Stimulated activated CD8-positive, alpha-beta memory T cell treated with anti-CD3 and anti-CD28 coated beads, Interleukin-12 subunit alpha, Interleukin-12 subunit beta, amount 100 ng/mL, for 1 hour (primary cell): ENCODE measurements around the gene LARGE1.

ENCODE experiments used
- DNase-seq: peaks from one replicate; pipeline ENCODE4 v3.0.0-alpha.2; 2020; ENCODE audit warnings: low read depth

The LARGE1 gene

DNA sequence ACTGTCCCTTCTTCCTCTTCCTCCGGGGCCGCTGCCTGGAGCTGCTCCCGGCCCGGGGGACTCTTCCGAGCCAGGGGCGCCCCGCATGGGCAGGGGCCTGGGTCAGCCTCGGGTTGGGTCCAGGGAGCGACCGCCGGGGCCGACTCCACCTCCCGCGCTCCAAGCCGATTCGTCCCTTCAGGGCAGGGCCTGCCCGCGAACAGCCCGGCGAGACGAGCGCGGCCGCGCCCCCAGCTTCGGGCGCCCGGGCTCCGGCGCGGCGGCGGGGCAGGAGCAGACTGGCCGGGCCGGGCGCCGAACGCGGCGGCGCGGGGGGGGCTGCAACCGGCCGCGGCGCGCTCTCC, at the start of gene LARGE1:
Gene LARGE1, minus strand, starts transcription at position 280 of the 344 bp plus-strand sequence.
- no peak for DNase-seq

GRCh38 chr22:33969045-33969444, 48.8 kb upstream of the LARGE1 start:
- no peak for DNase-seq

- no peak for DNase-seq
These were observed 43.8 kb upstream of the LARGE1 start for GRCh38 chr22:33964121-33964520.

- DNase-seq = no peak
These were observed 42.1 kb upstream of the LARGE1 start for GRCh38 chr22:33962409-33962808.

- no peak for DNase-seq
These were observed 38.5 kb upstream of the LARGE1 start for GRCh38 chr22:33958741-33959140.

DNA sequence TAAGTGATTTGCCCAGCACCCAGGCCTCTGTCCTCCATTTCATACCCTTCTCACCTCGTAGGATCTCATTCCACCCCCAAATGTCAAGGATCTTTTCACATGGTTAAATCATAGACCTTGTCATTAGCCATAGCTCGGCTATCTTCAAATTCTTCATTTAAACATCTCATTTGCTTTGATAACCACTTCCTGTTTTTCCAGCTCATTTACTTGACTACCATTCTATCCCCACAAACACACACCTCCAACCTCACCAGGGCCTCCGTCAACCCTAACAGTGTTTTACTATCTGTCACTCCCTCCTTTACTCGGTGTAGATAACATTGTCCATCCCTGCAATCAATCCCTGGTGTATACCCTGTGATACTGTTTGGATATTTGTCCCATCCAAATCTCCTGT, 36.8 kb upstream of the LARGE1 start:
- DNase-seq = no peak

GRCh38 chr22:33952776-33953175, 32.5 kb upstream of the LARGE1 start:
- DNase-seq = no peak

DNA sequence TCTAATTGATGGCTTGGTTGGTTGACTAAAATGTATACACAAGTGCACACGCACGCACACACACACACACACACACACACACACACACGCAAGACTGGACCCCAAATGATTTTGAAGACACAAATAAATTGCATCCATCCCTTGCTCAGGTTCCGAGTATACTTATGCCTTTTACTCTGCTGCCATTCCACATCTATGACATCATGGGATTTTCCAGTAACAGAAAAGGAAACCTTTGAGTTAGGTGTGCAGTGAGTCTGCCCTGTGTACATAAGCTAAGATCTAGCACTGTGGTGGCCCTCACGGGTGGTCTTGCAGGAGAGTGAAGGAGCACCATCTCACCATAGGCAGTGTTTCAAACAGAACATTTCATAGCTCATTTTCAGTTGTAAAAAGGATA, 20.5 kb upstream of the LARGE1 start:
- no peak for DNase-seq

GRCh38 chr22:33932997-33933396, 12.7 kb upstream of the LARGE1 start:
- no peak for DNase-seq

GRCh38 chr22:33931406-33931805, 11.1 kb upstream of the LARGE1 start:
- DNase-seq = no peak

DNA sequence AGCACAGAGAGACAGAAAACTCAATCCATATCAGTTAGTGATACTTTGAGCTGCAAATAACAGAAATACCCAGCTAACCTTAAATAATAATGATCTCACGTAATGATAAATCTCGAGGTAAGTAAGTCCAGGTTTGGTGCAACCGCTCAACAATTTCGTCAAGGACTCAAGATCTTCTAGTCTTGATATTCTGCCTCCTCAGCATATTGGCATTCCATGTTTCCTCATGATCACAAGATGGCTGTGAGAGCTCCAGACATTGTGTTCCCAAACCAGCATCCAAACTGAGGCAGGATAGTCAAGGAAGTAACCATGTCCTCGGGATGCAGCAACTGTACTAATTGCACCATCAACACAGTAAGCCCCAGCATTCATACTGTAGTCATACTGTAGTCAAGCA, 7.5 kb upstream of the LARGE1 start:
- DNase-seq = no peak

DNA sequence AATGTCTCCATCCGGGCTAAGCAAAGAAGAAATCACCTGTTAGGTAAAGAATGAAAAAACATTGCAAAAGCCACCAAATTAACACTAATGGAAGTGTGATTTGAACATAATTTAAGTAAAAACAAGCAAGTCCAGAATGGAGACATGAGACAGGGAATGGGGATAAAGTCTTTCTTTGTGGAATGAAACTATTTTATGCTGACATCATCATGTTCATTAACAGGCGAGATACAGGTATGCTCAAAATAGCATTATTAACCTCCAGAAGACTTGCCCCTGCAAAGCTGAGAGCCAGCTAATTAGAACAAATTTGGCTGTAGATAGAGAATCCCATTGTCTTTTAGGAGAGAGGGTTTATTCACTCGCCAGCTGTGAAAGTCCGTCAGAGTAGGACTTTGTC, 4.9 kb upstream of the LARGE1 start:
- DNase-seq = no peak

DNA sequence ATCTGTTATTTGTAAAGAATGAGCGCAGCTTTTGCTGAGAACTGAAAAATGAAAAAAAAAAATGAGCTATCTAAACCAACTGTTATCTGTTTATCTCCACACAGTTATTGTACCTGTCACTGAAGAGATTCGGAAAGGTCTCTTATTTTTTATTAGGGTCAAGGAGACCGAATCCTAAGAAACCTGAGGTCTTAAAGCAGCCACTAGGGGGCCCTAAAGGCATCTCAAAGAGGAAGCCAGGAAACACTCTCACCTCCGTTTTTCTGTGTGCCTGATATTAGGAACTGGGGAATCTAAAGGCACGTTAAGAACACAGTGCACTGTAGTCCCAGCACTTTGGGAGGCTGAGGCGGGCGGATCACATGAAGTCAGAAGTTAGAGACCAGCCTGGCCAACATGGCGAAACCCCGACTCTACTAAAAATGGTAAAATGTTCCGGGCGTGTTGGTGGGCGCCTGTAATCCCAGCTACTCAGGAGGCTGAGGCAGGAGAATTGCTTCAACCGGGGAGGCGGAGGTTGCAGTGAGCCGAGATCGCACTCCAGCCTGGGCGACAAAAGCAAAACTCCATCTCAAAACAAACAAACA, 3.5 kb upstream of the LARGE1 start:
- no peak for DNase-seq

DNA sequence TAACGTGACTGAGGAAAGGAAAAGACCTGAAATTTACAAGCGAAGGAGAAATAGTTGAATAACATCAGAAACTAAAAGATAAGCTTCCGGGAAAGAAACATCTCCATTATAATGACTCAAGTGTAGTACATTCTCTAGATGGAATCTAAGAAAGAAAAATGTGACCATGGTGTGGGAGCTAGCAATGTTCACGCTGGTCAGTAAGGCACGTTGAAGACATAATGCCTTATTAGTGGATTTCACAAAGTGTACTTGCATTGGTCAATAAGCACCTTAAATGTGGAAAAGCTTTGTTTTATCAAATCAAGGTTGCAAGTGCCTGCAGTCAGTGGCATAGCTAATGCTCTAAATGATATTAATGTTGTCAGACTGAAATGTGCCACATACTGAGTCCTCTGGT, 2.8 kb upstream of the LARGE1 start:
- no peak for DNase-seq

DNA sequence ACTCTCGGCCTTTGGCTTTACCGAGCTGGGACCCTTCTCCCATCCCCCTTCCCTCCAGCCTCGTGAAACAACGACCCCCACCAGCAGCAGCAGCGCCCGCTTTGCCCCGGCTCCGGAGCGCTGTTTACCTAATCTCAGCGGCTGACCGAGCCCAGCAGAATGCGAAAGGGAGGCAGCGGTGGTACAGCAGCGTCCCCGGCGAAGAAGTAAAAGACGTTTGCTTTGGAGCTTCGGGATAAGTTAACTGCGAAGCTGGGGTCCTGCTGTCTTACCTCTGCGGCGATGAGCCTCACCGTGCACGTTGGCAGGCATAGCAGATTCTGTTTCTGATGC, 2.0 kb upstream of the LARGE1 start:
- DNase-seq = no peak

GRCh38 chr22:33921525-33922348, 1.5 kb upstream of the LARGE1 start:
- no peak for DNase-seq

DNA sequence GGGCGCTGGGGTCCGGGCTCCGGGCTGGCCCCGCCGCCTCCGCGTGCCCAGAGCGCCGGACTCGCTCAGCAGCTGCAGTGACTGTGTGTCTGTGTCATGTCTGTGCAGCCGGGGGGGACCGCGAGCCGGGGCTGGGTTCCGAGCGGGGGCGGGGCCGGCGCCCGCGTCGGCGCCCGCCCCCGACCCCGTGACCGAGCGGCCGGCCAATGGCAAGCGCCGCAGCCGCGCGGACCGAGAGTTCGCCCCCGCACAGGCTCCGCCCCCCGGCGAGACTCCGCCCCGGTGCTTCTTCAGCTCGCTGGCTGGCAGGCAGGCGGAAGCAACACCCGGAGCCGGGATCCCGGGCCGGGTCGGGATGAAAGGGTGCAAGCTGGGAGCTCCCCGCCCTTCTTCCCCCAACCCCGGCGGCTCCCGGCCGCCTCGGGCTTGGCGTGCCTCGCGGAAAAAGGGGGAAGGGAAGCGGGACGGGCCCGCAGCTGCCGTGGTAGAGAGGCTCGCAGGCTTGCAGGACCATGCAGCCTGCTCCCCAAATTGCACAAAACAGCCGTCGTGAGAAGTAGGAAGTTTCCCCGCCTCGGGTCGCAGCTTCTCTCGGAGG, 750 bp upstream of the LARGE1 start:
- DNase-seq = peak; percentile 71

- DNase-seq = no peak
These were observed 682 bp downstream of the LARGE1 start for GRCh38 chr22:33919391-33920196.

GRCh38 chr22:33918676-33919365, 1.5 kb downstream of the LARGE1 start:
- no peak for DNase-seq

GRCh38 chr22:33917744-33918406, 2.4 kb downstream of the LARGE1 start:
- no peak for DNase-seq

DNA sequence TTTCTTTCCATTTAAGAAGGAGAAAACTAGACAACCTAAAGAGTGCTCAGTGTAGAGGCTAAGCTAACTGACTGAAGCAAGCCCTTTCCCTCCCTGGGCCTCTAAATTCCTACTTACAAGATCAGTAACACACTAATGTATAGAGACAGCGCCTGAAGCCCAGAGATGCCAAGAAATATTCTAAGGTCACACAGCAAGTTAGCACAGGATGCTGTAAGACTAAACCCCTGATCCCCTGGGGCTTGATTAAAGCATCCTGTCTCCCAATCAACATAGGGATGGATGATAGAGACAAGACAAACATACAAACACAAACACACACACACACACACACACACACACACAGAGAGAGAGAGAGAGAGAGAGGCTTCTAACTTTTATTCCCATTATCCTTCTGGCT, 5.6 kb downstream of the LARGE1 start:
- no peak for DNase-seq

DNA sequence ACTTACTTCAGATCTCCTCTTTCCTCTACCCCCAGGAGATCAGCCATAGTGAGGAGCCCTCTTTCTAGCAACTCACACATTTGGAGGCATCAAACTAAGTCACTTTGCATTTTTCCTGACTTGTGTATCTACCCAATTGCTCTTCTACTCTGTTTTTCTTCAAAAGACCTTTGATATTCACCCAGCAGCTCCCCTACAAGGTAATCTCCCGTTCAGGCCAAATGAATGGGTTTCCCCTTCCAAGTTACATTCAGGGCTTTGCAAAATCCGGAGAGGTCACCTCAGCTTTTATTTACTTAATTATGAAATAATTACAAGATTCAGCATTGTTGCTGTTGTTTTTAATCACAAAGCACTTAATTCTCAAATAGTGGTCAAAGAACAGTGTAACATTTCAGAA, 6.1 kb downstream of the LARGE1 start:
- no peak for DNase-seq
